HG03342 (cell line): Measurements from ENCODE around the gene EBLN1.
A peak's percentile ranks its signal among the peaks of the same experiment; 100 is the strongest.
"Not testable (repeated sequence)": the region's sequence is repeated elsewhere in the genome, so short reads cannot be mapped to it uniquely, and the experiment has no call there.

Experiments
- ATAC-seq: cut with Tn5 transposase; IDR thresholded peaks from one replicate; pipeline ENCODE4 v1.9.1; 2021; ENCODE audit warnings: mild to moderate bottlenecking, moderate library complexity; ENCODE audit not compliant: unreplicated experiment

EBLN1 gene

GRCh38 chr10:22228943-22229801 lies 11.4 kb upstream of the EBLN1 start:
- peak; percentile 68 for ATAC-seq

DNA sequence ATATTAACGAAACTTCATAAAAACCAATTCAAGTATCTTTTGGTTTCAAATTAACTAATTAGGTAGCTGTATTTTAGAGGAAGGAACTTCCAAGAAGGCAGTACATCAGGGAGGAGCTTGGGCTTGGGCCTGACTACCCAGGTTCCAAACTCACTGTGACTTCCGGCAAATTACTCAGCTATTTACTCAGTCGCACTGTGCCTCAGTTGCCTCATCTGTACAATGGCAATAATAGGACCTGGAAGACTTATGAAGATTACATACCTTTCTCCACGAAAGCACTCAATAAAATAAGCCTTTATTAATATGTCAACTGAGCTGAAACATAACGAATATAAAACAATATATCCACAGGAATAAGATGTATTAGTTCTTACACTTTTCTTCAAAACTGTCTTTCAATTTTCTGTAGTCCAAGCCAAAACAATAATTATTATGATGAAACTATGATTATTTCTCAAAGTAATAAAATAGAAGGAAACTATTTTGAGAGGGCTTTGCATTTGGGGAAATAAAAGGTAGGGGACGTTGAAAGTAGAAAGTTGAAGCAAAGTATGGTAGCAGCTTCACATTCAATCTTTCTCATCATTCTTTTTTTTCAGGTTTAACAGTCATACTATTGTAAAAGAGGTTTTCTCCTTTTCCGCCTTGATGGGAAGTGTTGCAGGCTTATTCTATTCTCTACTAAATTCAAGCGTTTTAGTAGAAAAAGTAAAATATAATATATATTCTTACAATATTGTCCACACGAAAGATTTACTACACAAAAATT lies 10.5 kb upstream of the EBLN1 start:
- no peak for ATAC-seq

GRCh38 chr10:22226599-22226998 lies 8.8 kb upstream of the EBLN1 start:
- ATAC-seq = no peak

- ATAC-seq = peak; percentile 63
Measured at GRCh38 chr10:22222236-22223190, 4.7 kb upstream of the EBLN1 start.

DNA sequence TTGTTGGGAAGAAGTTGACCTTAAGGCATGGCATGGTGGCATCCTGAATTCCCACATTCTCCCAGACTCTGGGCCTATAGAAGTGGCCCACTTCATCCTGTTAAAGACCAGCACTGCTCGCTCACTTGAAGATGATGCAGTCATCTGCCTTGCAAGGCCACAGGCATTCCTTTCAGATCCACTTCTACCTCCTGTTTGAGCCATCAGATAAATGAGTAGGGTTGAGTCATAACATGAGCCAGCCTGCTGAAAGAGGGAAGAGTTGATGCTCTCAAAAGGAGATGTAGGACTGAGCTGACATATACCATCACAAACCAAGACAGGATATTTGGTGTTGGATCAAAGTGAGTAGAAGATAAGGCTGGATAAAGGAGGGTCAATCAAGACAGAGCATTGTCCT lies 1.5 kb upstream of the EBLN1 start:
- ATAC-seq = no peak

- ATAC-seq = no peak
Measured at GRCh38 chr10:22218448-22218847, 633 bp upstream of the EBLN1 start.

DNA sequence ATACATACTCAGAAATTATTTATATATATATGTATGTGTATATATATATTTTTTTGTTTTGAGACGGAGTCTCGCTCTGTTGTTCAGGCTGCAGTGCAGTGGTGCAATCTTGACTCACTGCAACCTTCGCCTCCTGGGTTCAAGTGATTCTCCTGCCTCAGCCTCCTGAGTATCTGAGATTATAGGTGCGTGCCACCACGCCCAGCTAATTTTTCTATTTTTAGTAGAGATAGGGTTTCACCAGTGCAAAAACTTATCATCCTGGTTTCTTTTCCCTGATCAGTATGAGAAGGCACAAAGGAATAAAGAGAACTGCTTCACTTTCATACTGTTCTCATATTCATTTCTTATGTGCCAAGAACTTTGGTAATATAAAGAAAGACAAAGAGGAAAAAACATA lies 731 bp downstream of the EBLN1 start:
- not testable (repeated sequence) for ATAC-seq

DNA sequence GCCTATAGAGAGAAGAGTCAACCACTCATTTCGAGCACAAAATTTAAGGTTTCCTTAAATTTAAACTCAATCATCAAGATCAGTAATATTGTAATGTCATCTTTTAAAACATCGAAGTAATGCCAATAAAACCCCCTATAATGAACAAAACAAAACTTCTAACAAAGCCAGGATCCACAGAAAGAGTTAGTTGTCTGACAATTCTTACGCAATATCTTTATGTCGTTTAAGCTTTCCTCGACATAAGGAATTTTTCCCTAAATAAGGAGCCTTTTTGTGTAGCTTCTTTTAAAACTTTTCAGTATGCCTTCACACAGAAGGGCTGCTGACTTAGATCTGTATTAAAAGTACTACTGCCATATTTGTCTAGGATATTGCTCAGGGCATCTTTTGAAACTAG lies 7.5 kb downstream of the EBLN1 start:
- ATAC-seq = no peak

- ATAC-seq = no peak
Measured at GRCh38 chr10:22193945-22194344, 23.9 kb downstream of the EBLN1 start.

DNA sequence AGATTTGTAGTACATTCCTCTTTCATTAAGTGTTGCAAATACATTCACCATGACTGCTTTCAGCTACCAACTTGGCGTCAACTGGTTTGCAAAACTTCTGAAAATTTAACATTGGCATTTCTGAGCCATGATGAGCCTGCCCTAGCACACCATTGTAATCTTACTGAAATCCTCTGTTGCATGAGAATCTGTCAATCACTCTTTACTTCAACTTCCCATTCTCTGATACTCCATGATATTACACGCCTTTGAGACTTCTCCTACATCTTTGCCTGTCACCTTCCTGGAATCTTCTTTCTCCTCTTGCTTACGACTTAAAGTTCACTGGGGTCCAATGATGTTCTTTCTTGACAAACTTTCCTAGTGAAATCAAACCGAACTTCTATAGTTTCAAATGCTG lies 32.2 kb downstream of the EBLN1 start:
- ATAC-seq = no peak

GRCh38 chr10:22183771-22184461 lies 33.9 kb downstream of the EBLN1 start:
- ATAC-seq = no peak

DNA sequence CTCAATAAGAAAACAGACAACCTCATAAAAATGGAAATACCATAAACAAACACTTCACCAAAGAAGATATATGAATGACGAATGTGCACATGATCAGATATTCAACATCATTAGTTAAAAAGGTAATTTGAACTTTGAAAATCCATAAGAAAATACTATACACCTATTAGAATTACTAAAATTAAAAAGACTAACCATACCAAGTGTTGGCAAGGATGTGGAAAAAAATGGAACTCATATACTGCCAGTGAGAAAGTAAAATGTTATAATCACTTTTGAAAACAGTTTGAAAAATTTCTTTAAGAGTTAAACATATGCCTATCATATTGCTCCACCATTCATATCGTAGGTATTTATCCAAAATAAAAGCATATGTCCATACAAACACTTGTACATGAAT lies 37.1 kb downstream of the EBLN1 start:
- ATAC-seq = no peak

DNA sequence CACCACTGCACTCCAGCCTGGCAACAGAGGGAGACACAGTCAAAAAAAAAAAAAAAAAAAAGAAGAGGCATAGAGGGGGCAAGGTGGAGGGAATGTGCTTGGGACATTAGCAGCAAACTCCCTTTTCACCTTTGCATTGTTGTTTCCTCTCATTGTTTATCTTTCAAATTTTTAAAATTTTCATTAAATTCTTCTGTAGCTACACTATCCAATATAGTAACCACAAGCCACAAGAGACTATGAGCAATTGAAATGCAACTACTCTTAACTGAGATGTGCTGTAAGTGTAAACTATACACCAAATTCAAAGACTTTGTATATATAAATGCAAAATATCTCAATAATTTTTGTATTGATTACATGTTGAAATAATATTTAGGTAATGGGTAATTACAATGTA lies 43.4 kb downstream of the EBLN1 start:
- ATAC-seq = no peak

DNA sequence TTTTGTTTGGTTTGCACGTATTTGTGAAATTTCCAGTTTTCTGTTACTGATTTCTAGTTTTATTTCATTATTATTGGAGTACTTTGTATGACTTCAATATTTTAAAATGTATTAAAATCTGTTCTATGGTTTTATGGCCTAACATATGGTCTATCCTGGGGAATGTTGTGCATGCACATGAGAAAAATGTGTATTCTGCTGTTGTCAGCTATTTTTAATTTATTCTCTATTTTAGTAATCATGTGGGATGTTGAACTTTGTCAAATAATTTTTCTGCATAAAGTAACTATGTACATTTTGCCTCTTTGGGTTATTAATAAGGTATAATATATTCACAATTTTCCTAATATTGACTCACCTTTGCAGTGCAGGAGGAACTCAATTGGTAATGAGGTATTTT lies 46.7 kb downstream of the EBLN1 start:
- ATAC-seq = no peak

DNA sequence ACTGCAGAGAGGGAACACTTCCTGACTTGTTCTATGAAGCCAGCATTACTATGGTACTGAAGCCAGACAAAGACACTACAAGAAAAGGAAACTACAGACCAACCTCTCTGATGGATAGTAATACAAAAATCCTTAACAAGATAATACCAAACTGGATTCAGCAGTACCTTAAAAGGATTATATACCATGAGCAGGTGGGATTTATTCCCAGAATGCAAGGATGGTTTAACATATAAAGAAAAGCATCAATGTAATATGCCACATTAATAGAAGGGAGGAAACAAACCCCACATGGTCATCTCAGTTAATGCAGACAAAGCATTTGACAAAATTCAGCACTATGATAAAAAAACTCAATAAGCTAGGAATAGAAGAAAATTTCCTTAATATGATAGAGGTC lies 47.2 kb downstream of the EBLN1 start:
- no peak for ATAC-seq

- no peak for ATAC-seq
Measured at GRCh38 chr10:22159979-22160378, 57.8 kb downstream of the EBLN1 start.

DNA sequence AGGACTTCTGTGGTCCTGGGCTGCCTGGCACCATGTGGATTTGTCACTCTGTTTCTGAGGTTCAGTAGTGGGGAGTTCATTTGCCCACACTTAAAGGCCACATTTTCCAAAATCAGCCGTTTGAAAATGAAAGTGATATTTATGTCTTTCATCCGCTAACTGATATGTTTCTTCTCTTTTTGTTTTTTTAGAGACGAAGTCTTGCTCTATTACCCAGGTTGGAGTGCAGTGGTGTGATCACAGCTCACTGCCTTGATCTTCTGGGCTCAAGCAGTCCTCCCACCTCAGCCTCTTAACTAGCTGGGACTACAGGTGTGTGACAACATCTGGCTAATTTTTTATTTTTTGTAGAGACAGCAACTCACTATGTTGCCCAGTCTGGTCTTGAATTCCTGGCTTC lies 58.6 kb downstream of the EBLN1 start:
- ATAC-seq = no peak
